IMR-90 (cell line): Measurements from ENCODE around the gene RC3H2. TPM values are rescaled to one million over a fixed set of nuclear protein-coding genes. Genes with fewer than 3 reads are reported as not detected.

Experiments used
- ATAC-seq: fragments of 200-7000 bp; cut with Tn5 transposase; 2 replicates; pipeline ENCODE4 v1.9.1; 2020; ENCODE audit warnings: low read depth, mild to moderate bottlenecking, moderate library complexity
- BruUV-seq: library from RNA; stranded (reverse); fragments of 400-500 nt; replicated peaks from 2 replicates; lab custom pipeline; 2021; lab: Mats Ljungman, UMichigan
- CTCF ChIA-PET: fragments of 300-600 bp; formaldehyde crosslinking; extraction: SDS; loops from one replicate; lab custom pipeline; 2021; ENCODE audit warnings: antibody characterized with exemption; lab: Yijun Ruan, JAX
- POLR2A ChIA-PET: fragments of 300-600 bp; sonication (Branson Sonifier 250); formaldehyde crosslinking; loops from one replicate; lab custom pipeline; 2022; ENCODE audit warnings: antibody characterized with exemption; ENCODE audit not compliant: unreplicated experiment; lab: Charles Lee
- DNase-seq: peaks from one replicate; pipeline ENCODE4 v3.0.0; 2013
- H2AFZ ChIP-seq: replicated peaks from 2 replicates; pipeline ENCODE3; 2013; ENCODE audit warnings: low read length, mild to moderate bottlenecking; ENCODE audit not compliant: poor library complexity
- H2AK5ac ChIP-seq: 2 replicates; pipeline ENCODE4 v1.6.1; 2013; ENCODE audit warnings: low read depth, low read length, inconsistent platforms
- H2AK9ac ChIP-seq: replicated peaks from 2 replicates; pipeline ENCODE3; 2013; ENCODE audit warnings: mild to moderate bottlenecking, low read depth, low read length, moderate library complexity; ENCODE audit not compliant: poor library complexity
- H2BK120ac ChIP-seq: 2 replicates; pipeline ENCODE4 v1.6.1; 2013; ENCODE audit warnings: low read depth, low read length, inconsistent platforms
- H2BK15ac ChIP-seq: 3 replicates; pipeline ENCODE4 v1.6.1; 2013; ENCODE audit warnings: low read depth, low read length, inconsistent platforms
- H2BK20ac ChIP-seq: 2 replicates; pipeline ENCODE4 v1.6.1; 2013; ENCODE audit warnings: low read depth, mild to moderate bottlenecking, inconsistent platforms, low read length, moderate library complexity
- H2BK5ac ChIP-seq: 2 replicates; pipeline ENCODE4 v1.6.1; 2013; ENCODE audit warnings: mild to moderate bottlenecking, low read depth, low read length, inconsistent platforms; ENCODE audit not compliant: poor library complexity, severe bottlenecking
- H3K14ac ChIP-seq: replicated peaks from 2 replicates; pipeline ENCODE4 v1.6.1; 2013; ENCODE audit warnings: low read depth, low read length, inconsistent platforms
- H3K18ac ChIP-seq: 2 replicates; pipeline ENCODE4 v1.6.1; 2013; ENCODE audit warnings: low read depth, low read length, control low read depth
- H3K23ac ChIP-seq: 2 replicates; pipeline ENCODE4 v1.6.1; 2013; ENCODE audit warnings: low read depth, low read length, inconsistent platforms
- H3K27ac ChIP-seq: 2 replicates; pipeline ENCODE4 v1.5.1; 2013; ENCODE audit warnings: mild to moderate bottlenecking, control low read depth, low read length; ENCODE audit not compliant: insufficient read depth
- H3K27me3 ChIP-seq: 2 replicates; pipeline ENCODE4 v1.6.1; 2013; ENCODE audit warnings: low read length; ENCODE audit not compliant: control insufficient read depth, insufficient read depth
- H3K36me3 ChIP-seq: 2 replicates; pipeline ENCODE4 v1.6.1; 2013; ENCODE audit warnings: low read length, mixed read lengths; ENCODE audit not compliant: control insufficient read depth, insufficient read depth
- H3K4ac ChIP-seq: 2 replicates; pipeline ENCODE4 v1.6.1; 2013; ENCODE audit warnings: low read depth, low read length, inconsistent platforms
- H3K4me1 ChIP-seq: 2 replicates; pipeline ENCODE4 v1.6.1; 2013; ENCODE audit warnings: low read length, mixed read lengths; ENCODE audit not compliant: control insufficient read depth, insufficient read depth
- H3K4me2 ChIP-seq: 2 replicates; pipeline ENCODE4 v1.6.1; 2013; ENCODE audit warnings: low read depth, mild to moderate bottlenecking, control low read depth, low read length, moderate library complexity
- H3K4me3 ChIP-seq: 2 replicates; pipeline ENCODE4 v1.5.1; 2013; ENCODE audit warnings: low read depth, mild to moderate bottlenecking, control low read depth, low read length, moderate library complexity; ENCODE audit not compliant: insufficient read depth
- H3K56ac ChIP-seq: 2 replicates; pipeline ENCODE4 v1.6.1; 2013; ENCODE audit warnings: low read length, inconsistent platforms; ENCODE audit not compliant: insufficient read depth; ENCODE audit errors: extremely low read depth
- H3K79me1 ChIP-seq, 2 experiments: 2 replicates each; pipeline ENCODE4 v1.6.1; 2013; ENCODE audit warnings: low read length in 2 of 2, inconsistent platforms in 1 of 2, low read depth in 1 of 2
- H3K9ac ChIP-seq: 2 replicates; pipeline ENCODE4 v1.6.1; 2013; ENCODE audit warnings: low read depth, low read length, control low read depth
- H3K9me1 ChIP-seq: 2 replicates; pipeline ENCODE4 v1.6.1; 2013; ENCODE audit warnings: low read length, inconsistent platforms; ENCODE audit not compliant: insufficient read depth
- H3K9me3 ChIP-seq: 2 replicates; pipeline ENCODE4 v1.6.1; 2013; ENCODE audit warnings: low read length; ENCODE audit not compliant: control insufficient read depth, insufficient read depth
- H4K20me1 ChIP-seq: 2 replicates; pipeline ENCODE4 v1.6.1; 2013; ENCODE audit warnings: low read length, inconsistent platforms; ENCODE audit not compliant: insufficient read depth
- H4K5ac ChIP-seq: 2 replicates; pipeline ENCODE4 v1.6.1; 2013; ENCODE audit warnings: mild to moderate bottlenecking, low read depth, low read length, control low read depth
- H4K8ac ChIP-seq, 2 experiments: 2 replicates each; pipeline ENCODE4 v1.6.1; 2013; ENCODE audit warnings: low read depth in 2 of 2, low read length in 2 of 2, control low read depth in 1 of 2, inconsistent platforms in 1 of 2
- H4K91ac ChIP-seq: 2 replicates; pipeline ENCODE4 v1.6.1; 2013; ENCODE audit warnings: low read depth, low read length, inconsistent platforms; ENCODE audit not compliant: insufficient read depth
- BHLHE40 ChIP-seq: fragments of 150-350 bp; IDR thresholded peaks from 2 replicates; pipeline ENCODE4 v1.6.1; 2016; ENCODE audit warnings: mild to moderate bottlenecking, low read depth, low read length
- CHD1 ChIP-seq: IDR thresholded peaks from 2 replicates; pipeline ENCODE4 v1.6.1; 2012; ENCODE audit warnings: low read depth, low read length, improper control_type of control experiment
- FOS ChIP-seq: fragments of 150-350 bp; IDR thresholded peaks from 2 replicates; pipeline ENCODE4 v1.6.1; 2016; ENCODE audit warnings: low read depth, low read length
- MAFK ChIP-seq: IDR thresholded peaks from 2 replicates; pipeline ENCODE4 v1.6.1; 2012; ENCODE audit warnings: low read depth, low read length, improper control_type of control experiment
- MAZ ChIP-seq: IDR thresholded peaks from 2 replicates; pipeline ENCODE4 v1.6.1; 2012; ENCODE audit warnings: low read depth, mild to moderate bottlenecking, low read length, improper control_type of control experiment, moderate library complexity, borderline replicate concordance
- MXI1 ChIP-seq: IDR thresholded peaks from 2 replicates; pipeline ENCODE4 v1.6.1; 2012; ENCODE audit warnings: low read depth, mild to moderate bottlenecking, low read length, moderate library complexity, borderline replicate concordance
- NFE2L2 ChIP-seq: fragments of 150-350 bp; IDR thresholded peaks from 2 replicates; pipeline ENCODE4 v1.6.1; 2016; ENCODE audit warnings: low read depth, mild to moderate bottlenecking, low read length
- POLR2A ChIP-seq: IDR thresholded peaks from 2 replicates; pipeline ENCODE4 v1.6.1; 2012; ENCODE audit warnings: mild to moderate bottlenecking, low read depth, low read length
- RAD21 ChIP-seq: IDR thresholded peaks from 2 replicates; pipeline ENCODE4 v1.6.1; 2012; ENCODE audit warnings: low read length, improper control_type of control experiment
- RCOR1 ChIP-seq: IDR thresholded peaks from 2 replicates; pipeline ENCODE4 v1.6.1; 2012; ENCODE audit warnings: mild to moderate bottlenecking, low read length, improper control_type of control experiment; ENCODE audit not compliant: insufficient replicate concordance
- RFX5 ChIP-seq: IDR thresholded peaks from 2 replicates; pipeline ENCODE4 v1.8.0; 2012; ENCODE audit warnings: low read depth, mild to moderate bottlenecking, low read length, moderate library complexity
- SMC3 ChIP-seq: fragments of 150-350 bp; IDR thresholded peaks from 2 replicates; pipeline ENCODE4 v1.6.1; 2016; ENCODE audit warnings: low read depth, mild to moderate bottlenecking, antibody characterized with exemption, low read length, moderate library complexity
- WGBS, 2 experiments: methylation state at CpG; one replicate each; pipeline versions ENCODE4 v1.1.5 to v1.1.7; 2013; ENCODE audit warnings: missing lambda C conversion rate in 2 of 2; ENCODE audit not compliant: insufficient read length in 1 of 2; ENCODE audit errors: extremely low coverage in 2 of 2; 5-methylcytosine and 5-hydroxymethylcytosine counted together
- dilution Hi-C: fragments of 300-500 bp; cut with HindIII; formaldehyde crosslinking; loops from one replicate; pipeline ENCODE4 v1.14.3; 2018; ENCODE audit warnings: low sequenced_read_pairs; ENCODE audit not compliant: unreplicated experiment
- in situ Hi-C: fragments of 300-500 bp; cut with MboI; formaldehyde crosslinking; loops from 3 replicates; pipeline ENCODE4 v1.14.3; 2019; ENCODE audit warnings: low sequenced_read_pairs, inconsistent platforms, mixed read lengths
- intact Hi-C: fragments of 100-400 bp; cut with micrococcal nuclease; formaldehyde crosslinking; loops from 2 replicates; pipeline ENCODE4 v1.10.0; 2022
- polyA plus RNA-seq, 3 experiments: library from polyadenylated mRNA; depleted of rRNA; stranded (reverse); fragments of >200 nt; gene quantifications; 2 replicates each; pipeline ENCODE4 v1.2.3, GENCODE V29; 2012; ENCODE audit warnings: low replicate concordance in 1 of 3
- total RNA-seq: library from RNA; depleted of rRNA; stranded (reverse); fragments of >200 nt; gene quantifications from 2 replicates; pipeline ENCODE4 v1.2.3, GENCODE V29; 2012
- TF ChIP-seq, protein P1 (sequence below): fragments of 150-350 bp; IDR thresholded peaks from 2 replicates; pipeline ENCODE4 v1.6.1; 2017; ENCODE audit warnings: mild to moderate bottlenecking, antibody characterized with exemption, low read length, low read depth
- TF ChIP-seq, protein P2 (sequence below): conservative IDR thresholded peaks from 2 replicates; pipeline ENCODE4 v1.5.1; 2012; ENCODE audit warnings: mild to moderate bottlenecking, low read depth, low read length, improper control_type of control experiment

Gene RC3H2
- total and polyA plus RNA-seq, 2 of the 4 experiments (the other 2 are of a cell fraction), result 14.7 to 58.4 TPM

DNA sequence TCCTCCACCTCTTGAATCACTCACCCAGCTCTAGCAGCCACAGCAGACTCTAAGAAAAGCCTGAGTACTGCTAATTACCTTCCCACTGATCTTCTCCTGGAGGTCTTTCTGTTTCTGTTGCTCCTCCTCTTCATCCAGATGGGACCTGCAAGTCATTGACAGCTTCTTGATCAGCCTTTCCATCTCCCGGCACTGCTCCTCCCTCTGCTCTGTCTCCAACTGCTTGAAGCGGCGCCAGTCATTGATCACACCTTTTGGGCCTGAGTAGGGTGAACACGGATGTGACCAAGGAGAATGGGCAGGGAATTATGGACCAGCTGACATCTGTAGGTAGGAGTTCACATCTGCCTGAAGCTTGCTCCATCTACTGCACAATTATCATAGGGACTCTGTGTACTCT, 82.2 kb downstream of the RC3H2 start:
- no peak overlapping the region for H3K4me2 ChIP-seq
- H2BK20ac ChIP-seq, result no peak overlapping the region
- H3K4me3 ChIP-seq, result no peak overlapping the region
- H3K36me3 ChIP-seq, result peaks cover 29% of the 10 kb centered on the region
- no peak overlapping the region for H3K9ac ChIP-seq
- peak overlapping the region; percentile 13; the same call in 1 of the 2 replicates for H3K23ac ChIP-seq
- H2AK9ac ChIP-seq, result no peak overlapping the region
- H3K4ac ChIP-seq, result no peak overlapping the region
- ChIA-PET CTCF (interaction anchor here (1.4 kb wide), 1 partner anchor 363 kb away, joined by 3 read pairs; no protein-coding TSS in a partner anchor), POLR2A (no interaction called here)
- no peak overlapping the region for H4K5ac ChIP-seq
- no peak for TF ChIP-seq CHD1
- TF ChIP-seq RAD21, result no peak
- TF ChIP-seq, protein P1, sequence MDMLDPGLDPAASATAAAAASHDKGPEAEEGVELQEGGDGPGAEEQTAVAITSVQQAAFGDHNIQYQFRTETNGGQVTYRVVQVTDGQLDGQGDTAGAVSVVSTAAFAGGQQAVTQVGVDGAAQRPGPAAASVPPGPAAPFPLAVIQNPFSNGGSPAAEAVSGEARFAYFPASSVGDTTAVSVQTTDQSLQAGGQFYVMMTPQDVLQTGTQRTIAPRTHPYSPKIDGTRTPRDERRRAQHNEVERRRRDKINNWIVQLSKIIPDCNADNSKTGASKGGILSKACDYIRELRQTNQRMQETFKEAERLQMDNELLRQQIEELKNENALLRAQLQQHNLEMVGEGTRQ, result no peak
- TF ChIP-seq RCOR1, result no peak
- no peak for TF ChIP-seq BHLHE40
- no peak for TF ChIP-seq NFE2L2
- no peak for TF ChIP-seq MAFK
- TF ChIP-seq FOS, result no peak
- no peak for TF ChIP-seq RFX5
- no peak for TF ChIP-seq MXI1
- TF ChIP-seq SMC3, result no peak
- no peak for TF ChIP-seq MAZ
- no peak for TF ChIP-seq POLR2A
- TF ChIP-seq, protein P2, sequence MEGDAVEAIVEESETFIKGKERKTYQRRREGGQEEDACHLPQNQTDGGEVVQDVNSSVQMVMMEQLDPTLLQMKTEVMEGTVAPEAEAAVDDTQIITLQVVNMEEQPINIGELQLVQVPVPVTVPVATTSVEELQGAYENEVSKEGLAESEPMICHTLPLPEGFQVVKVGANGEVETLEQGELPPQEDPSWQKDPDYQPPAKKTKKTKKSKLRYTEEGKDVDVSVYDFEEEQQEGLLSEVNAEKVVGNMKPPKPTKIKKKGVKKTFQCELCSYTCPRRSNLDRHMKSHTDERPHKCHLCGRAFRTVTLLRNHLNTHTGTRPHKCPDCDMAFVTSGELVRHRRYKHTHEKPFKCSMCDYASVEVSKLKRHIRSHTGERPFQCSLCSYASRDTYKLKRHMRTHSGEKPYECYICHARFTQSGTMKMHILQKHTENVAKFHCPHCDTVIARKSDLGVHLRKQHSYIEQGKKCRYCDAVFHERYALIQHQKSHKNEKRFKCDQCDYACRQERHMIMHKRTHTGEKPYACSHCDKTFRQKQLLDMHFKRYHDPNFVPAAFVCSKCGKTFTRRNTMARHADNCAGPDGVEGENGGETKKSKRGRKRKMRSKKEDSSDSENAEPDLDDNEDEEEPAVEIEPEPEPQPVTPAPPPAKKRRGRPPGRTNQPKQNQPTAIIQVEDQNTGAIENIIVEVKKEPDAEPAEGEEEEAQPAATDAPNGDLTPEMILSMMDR, result no peak
- H4K8ac ChIP-seq, result no peak overlapping the region
- no TSS peak for BruUV-seq
- intact Hi-C loops, result no loop called here
- no peak overlapping the region for H2BK120ac ChIP-seq
- 0 out of 3 replicates have a peak overlapping the region, but pooled peaks have one; percentile 13 for H2BK15ac ChIP-seq
- H3K56ac ChIP-seq, result no peak overlapping the region
- peaks cover 42 to 55% of the 10 kb centered on the region in 2 experiments for H3K79me1 ChIP-seq
- H4K91ac ChIP-seq, result no peak overlapping the region
- no peak overlapping the region for H2AFZ ChIP-seq
- H3K27me3 ChIP-seq, result no peaks in the 10 kb centered on the region
- H3K14ac ChIP-seq, result no peak overlapping the region
- no CpG with 5 or more reads among the region's 4 CpGs for WGBS, 2 experiments
- H4K20me1 ChIP-seq, result 0 out of 2 replicates have a peak, but pooled peaks cover 2% of the 10 kb centered on the region
- H2BK5ac ChIP-seq, result no peak overlapping the region
- no peak overlapping the region for H2AK5ac ChIP-seq
- ATAC-seq, result no peak
- no peak overlapping the region for H3K27ac ChIP-seq
- H3K18ac ChIP-seq, result no peak overlapping the region
- DNase-seq, result no peak
- peaks cover 18% of the 10 kb centered on the region for H3K4me1 ChIP-seq
- no peaks in the 10 kb centered on the region for H3K9me3 ChIP-seq
- peaks cover 17% of the 10 kb centered on the region for H3K9me1 ChIP-seq
- in situ Hi-C loops, result no loop called here
- dilution Hi-C loops, result no loop called here
